Cerebellar cortex (tissue), 1 donor: ENCODE results near the gene RNU6-1.

ENCODE experiments used
- DNase-seq: peaks from one replicate; pipeline ENCODE4 v3.0.0-alpha.2; 2015; ENCODE audit warnings: low spot score

The RNU6-1 gene

GRCh38 chr15:67857220-67857619, 17.4 kb upstream of the RNU6-1 start:
- DNase-seq: no peak

GRCh38 chr15:67855842-67856241, 16.0 kb upstream of the RNU6-1 start:
- no peak for DNase-seq

- no peak for DNase-seq
Observed at GRCh38 chr15:67854358-67854757, 14.5 kb upstream of the RNU6-1 start.

GRCh38 chr15:67853454-67853853, 13.6 kb upstream of the RNU6-1 start:
- no peak for DNase-seq

- no peak for DNase-seq
Observed at GRCh38 chr15:67852418-67852817, 12.6 kb upstream of the RNU6-1 start.

- DNase-seq: no peak
Observed at GRCh38 chr15:67850994-67851571, 11.2 kb upstream of the RNU6-1 start.

- DNase-seq: no peak
Observed at GRCh38 chr15:67850336-67850735, 10.5 kb upstream of the RNU6-1 start.

GRCh38 chr15:67849538-67849937, 9.7 kb upstream of the RNU6-1 start:
- no peak for DNase-seq

GRCh38 chr15:67845974-67846373, 6.1 kb upstream of the RNU6-1 start:
- no peak for DNase-seq

- peak; percentile 94 for DNase-seq
Observed at GRCh38 chr15:67843571-67844387, 3.9 kb upstream of the RNU6-1 start.

- DNase-seq: peak; percentile 46
Observed at GRCh38 chr15:67843092-67843501, 3.3 kb upstream of the RNU6-1 start.

GRCh38 chr15:67841513-67841762, 1.6 kb upstream of the RNU6-1 start:
- no peak for DNase-seq

- peak; percentile 62 for DNase-seq
Observed at GRCh38 chr15:67840749-67841512, 1.1 kb upstream of the RNU6-1 start.

- DNase-seq: peak; percentile 80
Observed at GRCh38 chr15:67839499-67839928, 331 bp downstream of the RNU6-1 start.

- DNase-seq: peak; percentile 67
Observed at GRCh38 chr15:67838789-67839332, 984 bp downstream of the RNU6-1 start.

- peak; percentile 45 for DNase-seq
Observed at GRCh38 chr15:67836955-67837354, 2.9 kb downstream of the RNU6-1 start.

GRCh38 chr15:67836477-67836876, 3.4 kb downstream of the RNU6-1 start:
- DNase-seq: peak; percentile 48

GRCh38 chr15:67836134-67836455, 3.8 kb downstream of the RNU6-1 start:
- DNase-seq: no peak

- no peak for DNase-seq
Observed at GRCh38 chr15:67835297-67836133, 4.3 kb downstream of the RNU6-1 start.

- no peak for DNase-seq
Observed at GRCh38 chr15:67834581-67835296, 5.1 kb downstream of the RNU6-1 start.

- DNase-seq: no peak
Observed at GRCh38 chr15:67833710-67834511, 5.9 kb downstream of the RNU6-1 start.
